GM13976 (cell line): Measurements from ENCODE around the gene U2AF1L4.
A peak's percentile ranks its signal among the peaks of the same experiment; 100 is the strongest.

Experiments
- DNase-seq: peaks from one replicate; pipeline ENCODE4 v3.0.0; 2012; ENCODE audit warnings: low spot score
- in situ Hi-C: fragments of 300-500 bp; cut with MboI; formaldehyde crosslinking; loops from one replicate; pipeline ENCODE4 v1.12.0; 2022; ENCODE audit warnings: low sequenced_read_pairs, mixed read lengths, inconsistent platforms; ENCODE audit not compliant: unreplicated experiment
- TF ChIP-seq, protein P1 (sequence below): IDR thresholded peaks from 2 replicates; pipeline ENCODE4 v1.5.1; 2012; ENCODE audit warnings: borderline replicate concordance, mild to moderate bottlenecking; ENCODE audit not compliant: insufficient read depth; ENCODE audit errors: extremely low read depth, missing control alignments, control extremely low read depth

U2AF1L4 gene

DNA sequence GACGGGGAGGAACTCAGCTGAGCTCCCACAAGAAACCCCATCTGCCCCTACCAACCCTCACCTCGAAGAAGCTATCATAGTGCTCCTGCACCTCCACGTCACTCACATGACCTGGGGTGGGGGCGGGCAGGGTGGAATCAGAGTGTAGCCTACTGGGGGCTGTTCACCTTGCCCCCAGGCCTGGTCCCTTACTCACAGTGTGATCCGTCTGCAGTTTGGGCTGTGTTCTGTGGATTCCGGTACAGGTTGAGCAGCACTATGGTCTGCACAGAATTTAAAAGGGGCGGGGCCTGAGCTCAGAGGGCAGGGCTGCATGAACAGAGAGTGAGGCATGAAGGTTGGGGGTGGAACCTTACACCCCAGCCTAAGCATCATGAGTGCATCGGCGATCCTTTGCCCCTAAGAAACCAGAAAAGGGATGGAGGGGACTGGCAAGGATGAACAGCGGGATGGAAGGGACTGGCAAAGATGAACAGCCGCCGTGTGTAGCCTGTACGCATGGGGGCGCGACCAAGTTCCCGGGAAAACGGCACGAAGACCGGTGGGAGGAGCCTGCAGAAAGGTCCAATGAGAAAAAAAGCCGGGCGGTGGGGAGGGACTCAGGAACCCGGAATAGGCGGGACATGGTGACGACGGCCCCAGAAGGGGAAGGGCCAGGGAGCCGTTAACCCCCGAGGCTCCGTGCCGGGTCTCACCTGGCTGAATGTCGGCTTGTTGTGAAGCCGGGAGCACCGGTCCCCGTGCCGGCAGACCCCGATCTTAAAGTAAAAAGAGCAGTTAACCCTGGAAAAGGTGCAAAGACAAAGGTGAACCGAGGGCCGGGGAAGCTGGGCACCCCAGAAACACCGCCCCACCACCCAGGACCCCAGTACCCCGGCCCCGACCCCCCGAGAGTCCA, 539 bp downstream of the U2AF1L4 start:
- peak; percentile 83 for DNase-seq
- TF ChIP-seq, protein P1, sequence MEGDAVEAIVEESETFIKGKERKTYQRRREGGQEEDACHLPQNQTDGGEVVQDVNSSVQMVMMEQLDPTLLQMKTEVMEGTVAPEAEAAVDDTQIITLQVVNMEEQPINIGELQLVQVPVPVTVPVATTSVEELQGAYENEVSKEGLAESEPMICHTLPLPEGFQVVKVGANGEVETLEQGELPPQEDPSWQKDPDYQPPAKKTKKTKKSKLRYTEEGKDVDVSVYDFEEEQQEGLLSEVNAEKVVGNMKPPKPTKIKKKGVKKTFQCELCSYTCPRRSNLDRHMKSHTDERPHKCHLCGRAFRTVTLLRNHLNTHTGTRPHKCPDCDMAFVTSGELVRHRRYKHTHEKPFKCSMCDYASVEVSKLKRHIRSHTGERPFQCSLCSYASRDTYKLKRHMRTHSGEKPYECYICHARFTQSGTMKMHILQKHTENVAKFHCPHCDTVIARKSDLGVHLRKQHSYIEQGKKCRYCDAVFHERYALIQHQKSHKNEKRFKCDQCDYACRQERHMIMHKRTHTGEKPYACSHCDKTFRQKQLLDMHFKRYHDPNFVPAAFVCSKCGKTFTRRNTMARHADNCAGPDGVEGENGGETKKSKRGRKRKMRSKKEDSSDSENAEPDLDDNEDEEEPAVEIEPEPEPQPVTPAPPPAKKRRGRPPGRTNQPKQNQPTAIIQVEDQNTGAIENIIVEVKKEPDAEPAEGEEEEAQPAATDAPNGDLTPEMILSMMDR = peak; percentile 14
- in situ Hi-C loops = no loop called here

DNA sequence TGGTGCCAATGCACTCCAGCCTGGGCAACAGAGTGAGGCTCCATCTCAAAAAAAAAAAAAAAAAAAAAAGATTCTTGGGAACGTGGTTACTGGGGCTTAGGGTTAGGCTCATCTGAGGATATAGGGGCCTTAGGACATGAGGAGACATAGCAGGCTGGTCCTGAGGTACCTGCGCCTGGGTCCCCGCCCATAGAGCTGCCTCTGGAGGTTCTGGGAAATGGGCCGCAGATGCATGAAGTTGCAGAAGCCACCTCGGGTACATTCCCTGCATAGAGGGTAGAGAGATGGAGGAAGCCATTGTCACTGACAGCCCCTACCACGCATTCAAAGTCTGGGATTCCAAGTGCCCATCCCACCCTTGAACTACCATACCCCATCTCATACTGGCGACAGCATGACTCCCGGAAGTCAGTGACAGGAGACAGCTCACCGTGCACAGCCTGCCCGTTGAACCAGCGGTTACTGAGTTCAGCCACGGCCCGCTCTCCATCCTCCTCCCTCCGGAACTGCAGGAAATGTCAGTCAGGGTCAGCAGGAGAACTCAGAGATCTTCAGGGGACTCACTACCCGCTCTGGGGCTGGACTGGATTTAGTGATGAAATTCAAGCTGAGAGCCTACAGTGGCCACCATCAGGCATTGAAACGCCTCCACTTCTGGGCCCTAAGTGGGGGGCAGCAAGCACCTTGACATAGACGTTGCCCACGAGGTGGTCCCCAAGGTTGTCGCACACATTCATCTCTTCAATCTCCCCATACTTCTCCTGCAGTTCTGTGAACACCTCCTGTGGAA, 1.4 kb downstream of the U2AF1L4 start:
- TF ChIP-seq, protein P1 = no peak
- in situ Hi-C loops = no loop called here
- no peak for DNase-seq

DNA sequence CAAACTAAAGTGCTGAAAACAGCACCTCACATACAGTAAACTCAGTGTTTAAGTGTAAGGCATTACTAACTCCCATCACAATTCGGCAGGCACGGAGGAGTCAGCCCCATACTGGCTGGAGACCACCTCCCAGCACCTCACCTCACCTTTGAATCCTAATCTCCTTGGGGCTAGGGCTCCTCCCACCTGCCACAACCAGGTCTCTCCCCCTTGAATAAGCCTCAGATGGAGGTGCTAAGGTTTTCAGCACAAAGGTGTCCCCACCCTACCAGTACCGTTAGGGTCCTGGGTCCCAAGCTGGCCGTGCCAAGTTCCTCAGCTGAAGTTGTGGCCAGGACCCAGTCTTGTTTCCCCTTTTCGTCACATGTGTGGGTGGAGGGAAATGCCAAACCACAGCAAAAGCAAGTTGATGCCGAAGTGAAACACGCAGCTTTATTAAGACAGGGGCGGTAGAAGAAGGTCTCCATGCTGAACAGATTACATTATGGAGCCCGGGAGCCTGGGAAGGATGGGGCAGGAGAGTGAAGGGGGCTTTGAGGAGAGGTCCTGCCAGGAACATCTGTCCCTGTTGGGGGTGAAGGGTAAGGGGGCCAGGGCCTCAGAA, 3.0 kb downstream of the U2AF1L4 start, which contains the start of gene IGFLR1:
IGFLR1 (minus strand) TSS at position 332 of the 604 bp plus-strand sequence. CDS start 1,272 bp downstream, outside the sequence.
- in situ Hi-C loops = no loop called here
- DNase-seq = peak; percentile 73
- TF ChIP-seq, protein P1 = no peak

DNA sequence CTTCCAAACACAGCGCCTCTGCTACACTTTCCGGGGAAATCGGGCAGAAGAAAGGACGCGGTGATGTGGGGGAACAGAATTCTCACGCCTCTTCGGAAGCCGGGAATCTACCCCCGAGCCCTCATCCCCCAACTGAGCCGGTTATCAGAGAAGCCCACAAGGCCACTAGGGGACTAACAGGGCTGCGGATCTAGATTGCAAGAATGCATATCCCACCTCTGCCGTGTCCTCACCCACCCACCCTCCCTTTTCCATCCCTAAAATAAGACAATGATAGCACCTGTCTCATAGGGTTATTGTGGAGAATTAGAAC, 4.1 kb downstream of the U2AF1L4 start:
- DNase-seq = no peak
- in situ Hi-C loops = no loop called here
- TF ChIP-seq, protein P1 = no peak

DNA sequence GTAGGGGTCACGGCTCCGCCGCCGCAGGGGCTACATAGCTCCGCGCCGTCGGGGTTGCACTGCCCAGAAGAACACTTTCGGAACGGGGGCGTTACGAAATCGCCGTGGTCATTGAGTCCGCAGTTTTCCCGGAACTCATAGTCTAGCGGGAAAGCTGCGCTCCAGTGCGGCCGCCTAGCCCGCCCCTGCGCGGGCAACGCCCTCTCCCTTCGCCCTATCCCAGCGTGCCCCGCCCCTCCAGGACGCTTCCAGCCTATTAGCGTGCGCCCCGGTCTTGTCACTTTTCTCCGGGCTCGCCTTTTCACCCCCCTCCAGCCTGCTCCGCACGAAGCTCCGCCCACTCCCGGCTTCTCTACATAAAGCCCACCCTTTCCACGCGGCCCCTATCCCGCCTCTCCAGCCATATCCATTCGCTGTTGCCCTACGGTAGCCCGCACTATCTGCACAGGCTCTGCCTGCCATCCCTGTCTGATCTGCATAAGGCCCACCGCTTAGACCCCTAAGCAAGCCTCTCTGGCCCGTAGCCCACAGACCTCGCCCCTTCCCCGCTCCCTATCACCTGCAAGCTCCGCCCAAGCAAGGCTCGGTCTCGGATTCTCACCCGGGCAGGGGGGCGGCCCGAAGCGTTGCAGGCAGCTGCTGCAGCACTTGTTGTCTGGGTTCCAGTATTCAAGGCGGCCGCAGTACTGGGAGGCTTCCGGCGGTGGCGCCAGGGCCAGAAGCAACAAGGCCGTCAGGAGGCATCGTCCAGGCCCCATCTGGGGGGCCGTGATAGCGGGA, 4.6 kb downstream of the U2AF1L4 start:
- peak; percentile 99 for DNase-seq
- in situ Hi-C loops = no loop called here
- TF ChIP-seq, protein P1 = peak; percentile 8

DNA sequence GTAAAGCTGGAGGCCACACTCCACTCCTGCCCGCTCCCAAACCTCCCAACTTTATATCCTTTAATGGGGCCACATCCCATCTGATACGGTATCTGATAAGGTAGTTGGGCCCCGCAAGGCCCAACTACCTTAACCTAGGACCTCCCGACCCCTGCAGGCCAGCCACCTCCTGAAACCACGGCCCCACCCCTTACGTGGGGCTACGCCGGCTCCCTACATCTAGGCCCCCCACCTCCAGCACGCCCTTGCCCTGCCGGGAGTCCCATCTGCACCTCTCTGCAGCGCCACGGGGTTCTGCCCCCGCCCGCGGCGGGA, 5.2 kb downstream of the U2AF1L4 start:
- DNase-seq = no peak
- TF ChIP-seq, protein P1 = no peak
- in situ Hi-C loops = no loop called here
